GM19395 (cell line): ENCODE measurements around the gene TTC22.

Experiments
- ATAC-seq: cut with Tn5 transposase; IDR thresholded peaks from one replicate; pipeline ENCODE4 v1.9.1; 2021; ENCODE audit warnings: mild to moderate bottlenecking, moderate library complexity; ENCODE audit not compliant: unreplicated experiment

The TTC22 gene

DNA sequence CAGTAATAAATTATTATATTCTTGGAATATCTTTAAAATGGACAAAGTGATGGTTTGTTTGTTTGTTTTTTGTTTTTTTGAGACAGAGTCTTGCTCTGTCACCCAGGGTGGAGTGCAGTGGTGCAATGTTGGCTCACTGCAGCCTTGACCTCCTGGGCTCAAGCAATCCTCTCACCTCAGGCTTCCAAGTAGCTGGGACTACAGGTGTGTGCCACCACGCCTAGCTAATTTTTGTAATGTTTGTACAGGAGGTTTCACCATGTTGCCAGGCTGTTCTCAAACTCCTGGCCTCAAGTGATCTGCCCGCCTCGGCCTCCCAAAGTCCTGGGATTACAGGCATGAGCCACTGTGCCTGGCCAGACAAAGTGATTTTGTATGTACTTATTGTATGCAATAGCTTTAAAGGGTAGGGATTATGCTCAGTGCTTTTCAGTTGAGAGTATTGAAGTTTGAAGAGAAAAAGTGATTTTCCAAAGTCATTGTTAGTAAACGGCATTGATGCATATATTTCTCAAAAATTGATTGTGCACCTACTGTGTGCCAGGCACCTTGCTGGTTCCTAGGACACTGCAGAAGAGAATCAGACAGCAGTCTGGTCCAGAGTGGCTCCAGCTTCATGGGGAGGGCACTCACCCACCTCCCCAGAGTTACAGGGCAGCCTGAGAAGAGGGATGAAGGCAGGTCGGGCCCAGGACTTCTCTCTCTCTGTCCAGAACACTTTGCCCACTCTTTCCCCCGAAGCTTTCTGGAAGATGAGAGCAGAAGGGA, 34.2 kb upstream of the TTC22 start:
- ATAC-seq = no peak

DNA sequence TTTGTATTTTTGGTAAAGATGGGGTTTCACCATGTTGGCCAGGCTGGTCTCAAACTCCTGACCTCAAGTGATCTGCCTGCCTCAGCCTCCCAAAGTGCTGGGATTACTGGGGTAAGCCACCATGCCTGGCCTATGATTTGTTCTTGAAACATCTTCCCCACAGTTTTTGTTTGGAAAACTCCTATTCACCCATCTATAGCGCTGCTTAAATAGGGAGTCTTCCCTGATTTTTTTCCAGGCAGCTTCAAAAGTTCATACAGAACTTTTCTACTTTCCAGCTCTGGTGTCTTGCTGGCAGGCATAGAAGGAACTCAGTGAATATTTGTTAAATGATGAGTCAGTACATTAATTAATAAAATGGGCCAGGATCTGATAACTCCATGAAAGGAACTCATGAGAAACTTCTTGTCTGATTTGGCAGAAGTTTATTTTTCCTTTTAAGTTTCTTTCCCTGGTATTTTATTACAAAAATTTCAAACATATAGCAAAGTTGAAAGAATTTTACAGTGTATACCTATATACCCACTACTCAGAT, 33.0 kb upstream of the TTC22 start:
- no peak for ATAC-seq

- no peak for ATAC-seq
Observed at GRCh38 chr1:54833121-54833520, 32.0 kb upstream of the TTC22 start.

DNA sequence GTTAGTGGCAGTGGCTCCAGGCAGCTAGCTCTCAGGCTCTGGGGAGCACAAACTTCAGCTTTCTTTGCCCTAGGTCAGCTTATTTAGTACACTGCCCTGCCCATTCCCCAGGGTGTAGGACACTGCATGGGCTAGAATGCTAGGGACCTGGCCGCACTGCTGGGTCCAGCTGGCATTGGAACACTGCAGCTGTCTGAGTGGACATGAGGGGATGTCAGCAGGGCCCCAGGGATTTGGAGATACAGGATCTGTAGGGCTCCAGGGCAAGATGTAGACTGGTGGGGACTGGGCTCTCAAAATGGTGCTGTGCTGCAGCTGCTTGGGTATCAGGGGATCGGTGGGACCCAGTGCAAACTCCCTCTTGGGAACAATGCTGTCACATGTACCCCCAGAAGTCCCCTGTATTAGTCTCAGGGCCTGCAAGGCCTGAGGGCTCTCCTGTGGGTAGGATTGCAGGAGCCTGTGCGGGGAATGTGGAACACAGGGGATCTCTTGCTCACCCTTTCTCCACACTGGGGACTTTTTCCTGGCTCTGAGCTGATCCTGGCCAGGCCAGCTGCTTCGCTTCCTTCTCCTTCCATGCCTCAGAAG, 25.2 kb upstream of the TTC22 start:
- ATAC-seq = no peak

- ATAC-seq = no peak
Observed at GRCh38 chr1:54825696-54826095, 24.6 kb upstream of the TTC22 start.

GRCh38 chr1:54823670-54824069, 22.5 kb upstream of the TTC22 start:
- ATAC-seq = no peak

GRCh38 chr1:54819733-54820132, 18.6 kb upstream of the TTC22 start:
- no peak for ATAC-seq

DNA sequence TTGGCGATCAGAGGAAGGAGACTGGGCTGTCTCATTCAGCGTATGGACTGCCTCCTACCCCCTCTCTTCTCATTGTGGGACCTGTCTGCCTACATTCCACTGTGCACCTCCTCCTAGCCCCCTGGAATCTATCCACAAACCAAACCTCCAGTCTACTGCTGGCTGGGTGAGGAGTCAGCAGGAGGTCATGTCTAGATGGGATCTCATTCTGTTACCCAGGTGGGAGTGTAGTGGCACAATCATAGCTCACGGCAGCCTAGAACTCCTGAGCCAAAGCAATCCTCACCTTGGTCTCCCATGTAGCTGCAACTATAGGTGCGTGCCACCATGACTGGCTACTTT, 18.0 kb upstream of the TTC22 start:
- ATAC-seq = no peak

- ATAC-seq = no peak
Observed at GRCh38 chr1:54818461-54819194, 17.5 kb upstream of the TTC22 start.

GRCh38 chr1:54816951-54817350, 15.8 kb upstream of the TTC22 start:
- ATAC-seq = no peak

DNA sequence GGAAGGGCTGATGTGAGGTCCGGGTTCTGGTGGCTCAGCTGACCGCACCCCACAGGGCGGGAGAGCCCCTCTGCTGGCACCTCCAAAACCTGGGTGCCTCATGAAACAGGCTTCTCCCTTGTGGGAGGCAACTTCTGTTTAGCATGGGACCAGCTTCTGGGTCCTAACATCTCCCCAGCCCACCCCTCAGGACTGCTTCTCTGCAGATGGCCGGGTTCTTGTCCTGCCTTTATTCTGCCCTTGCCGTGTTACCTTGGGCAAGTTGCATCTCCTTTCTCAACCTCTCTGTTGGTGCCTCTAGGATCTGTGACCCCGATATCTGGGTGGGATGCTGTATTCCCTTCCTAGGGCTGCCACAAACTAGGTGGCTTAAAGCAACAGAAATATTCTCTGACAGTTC, 15.0 kb upstream of the TTC22 start:
- no peak for ATAC-seq

GRCh38 chr1:54815086-54815876, 14.2 kb upstream of the TTC22 start:
- ATAC-seq = no peak

GRCh38 chr1:54814571-54814970, 13.4 kb upstream of the TTC22 start:
- no peak for ATAC-seq

DNA sequence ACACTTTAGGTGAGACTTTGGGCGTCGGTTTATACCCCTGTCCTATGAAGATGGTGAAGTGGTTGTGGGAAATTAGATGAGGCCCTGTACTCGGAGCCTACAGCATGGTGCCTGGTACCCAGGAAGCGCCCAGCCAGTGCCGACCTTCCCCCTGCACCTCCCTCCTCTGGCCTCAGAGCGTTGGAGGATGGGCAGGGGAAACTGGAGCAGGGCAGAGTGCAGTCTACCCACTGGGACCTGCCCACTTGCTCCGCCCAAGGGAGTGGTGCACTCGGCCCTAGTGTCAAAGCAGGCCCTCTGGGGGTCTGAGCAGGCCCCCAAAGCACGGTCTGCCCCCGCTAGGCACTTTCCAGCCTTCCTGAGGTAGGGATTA, 13.0 kb upstream of the TTC22 start:
- ATAC-seq = no peak

DNA sequence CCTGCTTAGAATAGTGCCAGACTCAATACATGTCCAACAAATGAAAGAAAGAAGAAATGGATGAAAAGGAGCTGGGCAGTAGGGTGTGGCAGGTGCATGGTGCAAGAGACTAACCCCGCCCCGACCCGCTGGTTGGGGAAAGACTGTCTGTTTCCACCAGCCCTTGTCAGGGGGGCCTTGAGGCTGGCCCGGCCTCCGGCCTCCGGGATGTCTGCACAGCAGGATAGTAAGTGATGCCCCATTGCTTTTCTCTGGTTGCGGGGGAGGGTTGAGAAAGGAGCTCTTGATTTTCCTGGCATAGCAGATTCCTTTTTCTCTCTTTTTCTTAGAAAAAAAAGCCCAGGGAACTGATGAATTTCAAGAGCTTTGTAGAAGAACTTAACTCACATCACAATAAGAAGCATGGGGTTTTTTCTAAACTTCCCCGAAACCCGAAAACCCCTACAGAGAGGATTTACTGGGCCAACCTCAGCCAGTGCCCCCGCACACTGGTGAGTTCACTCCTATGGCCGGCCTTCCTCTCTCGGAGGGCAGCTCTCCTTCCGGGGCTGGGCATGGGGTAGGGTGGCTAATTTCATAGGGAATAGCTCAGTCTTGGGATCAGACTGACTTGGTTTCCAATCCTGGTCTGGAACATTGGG, 12.5 kb upstream of the TTC22 start:
- no peak for ATAC-seq

DNA sequence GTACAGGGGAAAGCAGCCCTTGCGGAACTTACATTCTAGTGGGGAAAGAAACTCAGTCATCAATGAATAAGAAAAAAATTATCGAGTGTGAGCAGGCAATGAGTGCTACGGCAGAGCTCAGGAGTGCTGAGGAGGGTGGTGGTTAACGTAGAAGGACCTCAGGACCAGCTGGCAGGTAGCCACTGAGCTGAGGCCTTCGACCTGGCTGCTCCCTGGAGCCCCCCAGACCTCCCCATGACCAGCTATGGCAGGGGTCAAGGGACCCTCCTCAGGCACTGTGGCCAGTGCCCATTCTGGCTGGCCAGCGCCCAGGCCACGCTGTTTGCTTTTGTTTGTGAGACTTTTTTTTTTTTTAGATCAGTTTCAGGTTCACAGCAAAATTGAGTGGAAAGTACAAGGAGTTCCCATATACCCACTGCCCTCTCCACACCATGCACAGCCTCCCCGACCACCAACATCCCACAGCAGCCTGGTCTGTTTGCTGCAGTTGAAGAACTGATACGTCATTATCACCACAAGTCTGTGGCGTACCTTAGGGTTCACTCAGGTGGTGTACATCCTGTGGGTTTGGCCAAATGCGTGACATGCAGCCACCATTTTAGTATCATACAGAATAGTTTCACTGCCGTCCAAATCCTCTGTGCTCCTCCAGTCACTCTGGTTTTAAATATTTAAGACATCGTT, 11.8 kb upstream of the TTC22 start:
- no peak for ATAC-seq

DNA sequence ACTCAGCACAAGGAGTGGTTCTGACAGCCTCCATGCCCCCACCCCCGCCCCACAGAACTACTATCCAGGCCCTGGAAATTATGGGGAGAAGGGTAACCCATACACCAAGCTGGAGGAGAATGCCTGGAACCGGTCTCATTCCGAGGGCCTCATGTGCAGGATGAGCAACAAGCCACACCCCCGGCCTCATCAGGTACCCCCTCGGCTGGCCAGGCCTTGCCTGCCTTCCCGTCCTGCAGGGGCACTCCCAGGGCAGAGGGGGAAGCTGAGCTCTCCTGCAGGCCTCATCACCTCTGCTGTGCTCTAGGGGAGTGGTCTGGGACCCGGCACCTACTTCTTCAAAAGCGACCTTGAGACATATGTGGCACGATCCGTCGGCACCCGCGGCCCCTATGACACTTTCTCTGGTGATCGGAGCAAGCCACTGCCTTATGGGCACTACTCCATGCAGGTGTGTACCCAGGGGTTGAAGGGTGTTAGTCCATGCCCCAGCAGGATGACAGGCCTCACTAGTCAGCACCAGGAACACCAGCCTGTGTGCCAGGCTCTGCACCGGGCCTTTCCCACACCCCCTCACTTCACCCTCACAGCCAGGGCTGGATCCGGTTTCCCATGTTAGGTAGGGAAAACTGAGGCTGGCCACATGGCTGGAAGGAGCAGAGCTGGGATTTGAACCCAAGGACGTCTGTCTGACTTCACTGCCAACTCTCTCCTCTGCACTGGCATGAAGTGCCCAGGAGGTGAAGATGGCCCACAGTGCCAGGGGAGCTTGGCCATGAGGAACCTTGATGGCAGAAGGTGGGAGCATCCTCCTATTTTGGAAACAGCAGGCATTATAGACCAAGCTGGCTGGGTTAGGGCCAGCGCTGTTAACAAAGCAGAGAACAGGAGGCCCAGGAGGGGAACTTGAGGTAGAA, 10.9 kb upstream of the TTC22 start:
- ATAC-seq = no peak

GRCh38 chr1:54811066-54811465, 9.9 kb upstream of the TTC22 start:
- no peak for ATAC-seq
